Measurements from ENCODE around the gene SMIM9.

DNA sequence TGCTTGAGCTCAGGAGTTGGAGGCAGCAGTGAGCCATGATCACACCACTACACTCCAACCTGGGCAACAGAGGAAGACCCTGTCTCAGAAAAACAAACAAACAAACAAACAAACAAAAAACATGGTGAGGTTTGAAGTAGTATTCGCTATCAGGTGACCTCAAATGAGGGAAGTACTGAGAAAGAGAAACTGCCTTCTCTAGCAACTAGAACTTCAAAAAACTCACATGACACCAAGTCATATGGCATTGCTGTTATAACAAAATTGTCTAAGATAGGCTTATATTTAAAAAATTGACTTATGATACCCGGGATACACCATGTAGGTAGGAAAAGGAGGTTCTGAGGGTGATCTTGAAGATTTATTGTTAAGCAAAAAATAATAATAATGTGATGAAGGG, 39.4 kb downstream of the SMIM9 start:
- TF ChIP-seq, protein P1, sequence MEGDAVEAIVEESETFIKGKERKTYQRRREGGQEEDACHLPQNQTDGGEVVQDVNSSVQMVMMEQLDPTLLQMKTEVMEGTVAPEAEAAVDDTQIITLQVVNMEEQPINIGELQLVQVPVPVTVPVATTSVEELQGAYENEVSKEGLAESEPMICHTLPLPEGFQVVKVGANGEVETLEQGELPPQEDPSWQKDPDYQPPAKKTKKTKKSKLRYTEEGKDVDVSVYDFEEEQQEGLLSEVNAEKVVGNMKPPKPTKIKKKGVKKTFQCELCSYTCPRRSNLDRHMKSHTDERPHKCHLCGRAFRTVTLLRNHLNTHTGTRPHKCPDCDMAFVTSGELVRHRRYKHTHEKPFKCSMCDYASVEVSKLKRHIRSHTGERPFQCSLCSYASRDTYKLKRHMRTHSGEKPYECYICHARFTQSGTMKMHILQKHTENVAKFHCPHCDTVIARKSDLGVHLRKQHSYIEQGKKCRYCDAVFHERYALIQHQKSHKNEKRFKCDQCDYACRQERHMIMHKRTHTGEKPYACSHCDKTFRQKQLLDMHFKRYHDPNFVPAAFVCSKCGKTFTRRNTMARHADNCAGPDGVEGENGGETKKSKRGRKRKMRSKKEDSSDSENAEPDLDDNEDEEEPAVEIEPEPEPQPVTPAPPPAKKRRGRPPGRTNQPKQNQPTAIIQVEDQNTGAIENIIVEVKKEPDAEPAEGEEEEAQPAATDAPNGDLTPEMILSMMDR (IDR thresholded peaks at IDR 0.05), result no peak
- no peak for TF ChIP-seq POLR2A (IDR thresholded peaks at IDR 0.05)

All from adrenal gland (tissue), 5 donors.